Endothelial cell of umbilical vein (primary cell): ENCODE results near the gene CDC5L. TPM values are rescaled to one million over a fixed set of nuclear protein-coding genes. Genes with fewer than 3 reads are reported as not detected.

Experiments
- BruUV-seq: library from RNA; stranded (reverse); fragments of 400-500 nt; replicated peaks from 2 replicates; lab custom pipeline; 2021; lab: Mats Ljungman, UMichigan
- CTCF ChIA-PET: fragments of 300-600, 350-600 bp; sonication (Branson Sonifier 250); formaldehyde crosslinking; loops from one replicate; lab custom pipeline; 2021; ENCODE audit warnings: antibody characterized with exemption, inconsistent platforms; lab: Charles Lee
- POLR2A ChIA-PET: fragments of 300-600, 350-600 bp; sonication (Branson Sonifier 250); formaldehyde crosslinking; loops from one replicate; lab custom pipeline; 2021; ENCODE audit warnings: antibody characterized with exemption, inconsistent platforms; lab: Charles Lee
- DNase-seq: peaks from one replicate; pipeline ENCODE4 v3.0.0-alpha.2; 2011; ENCODE audit warnings: low read depth, low spot score
- FAIRE-seq: peaks from 2 replicates; lab custom pipeline; 2011; peaks lifted over from hg19 to GRCh38; lab: Jason Lieb, UNC
- H2AFZ ChIP-seq: 2 replicates; pipeline ENCODE4 v1.6.0; 2012; ENCODE audit warnings: low read depth, low read length, control low read depth, inconsistent platforms
- H3K27ac ChIP-seq: 2 replicates; pipeline ENCODE4 v1.5.1; 2011; ENCODE audit warnings: low read depth, mild to moderate bottlenecking, control low read depth, low read length, moderate library complexity; ENCODE audit not compliant: insufficient read depth
- H3K27me3 ChIP-seq, 2 experiments: 2 replicates each; pipeline versions ENCODE4 v1.6.0 to v1.6.1; 2011; ENCODE audit warnings: low read length in 2 of 2, mixed read lengths in 1 of 2; ENCODE audit not compliant: control insufficient read depth in 2 of 2, insufficient read depth in 2 of 2
- H3K36me3 ChIP-seq, 2 experiments: 2 replicates in 1 of 2; 3 replicates in 1 of 2; pipeline ENCODE4 v1.5.1; 2011; ENCODE audit warnings: low read length in 2 of 2, mild to moderate bottlenecking in 1 of 2, moderate library complexity in 1 of 2; ENCODE audit not compliant: control insufficient read depth in 2 of 2, insufficient read depth in 2 of 2; ENCODE audit errors: extremely low read depth in 1 of 2
- H3K4me1 ChIP-seq: 3 replicates; pipeline ENCODE4 v1.5.1; 2011; ENCODE audit warnings: mild to moderate bottlenecking, low read length; ENCODE audit not compliant: control insufficient read depth, insufficient read depth; ENCODE audit errors: extremely low read depth
- H3K4me2 ChIP-seq: 2 replicates; pipeline ENCODE4 v1.6.1; 2011; ENCODE audit warnings: low read length, control low read depth, mixed read lengths; ENCODE audit not compliant: insufficient read depth
- H3K4me3 ChIP-seq, 3 experiments: fragments of 200-600 bp in 1 of 3; sonication (generic), shearing (Covaris generic) in 1 of 3; replicated peaks in 1 of 3; 2 replicates each; pipeline ENCODE4 v1.5.1; 2011 to 2016; ENCODE audit warnings: control low read depth in 3 of 3, low read length in 3 of 3, mild to moderate bottlenecking in 2 of 3, inconsistent platforms in 1 of 3, low read depth in 1 of 3, moderate library complexity in 1 of 3; ENCODE audit not compliant: insufficient read depth in 1 of 3
- H3K79me2 ChIP-seq: 2 replicates; pipeline ENCODE4 v1.6.0; 2012; ENCODE audit warnings: low read length, inconsistent platforms; ENCODE audit not compliant: control insufficient read depth, insufficient read depth
- H3K9ac ChIP-seq: replicated peaks from 2 replicates; pipeline ENCODE3; 2011; ENCODE audit warnings: low read length, control low read depth; ENCODE audit not compliant: insufficient read depth; ENCODE audit errors: extremely low read depth
- H3K9me1 ChIP-seq: replicated peaks from 3 replicates; pipeline ENCODE4 v1.6.0; 2011; ENCODE audit warnings: mild to moderate bottlenecking, low read length; ENCODE audit not compliant: control insufficient read depth, insufficient read depth; ENCODE audit errors: extremely low read depth
- H3K9me3 ChIP-seq: replicated peaks from 2 replicates; pipeline ENCODE4 v1.5.1; 2012; ENCODE audit warnings: low read length, inconsistent platforms; ENCODE audit not compliant: control insufficient read depth, insufficient read depth
- H4K20me1 ChIP-seq: replicated peaks from 2 replicates; pipeline ENCODE3; 2011; ENCODE audit warnings: mild to moderate bottlenecking, low read length; ENCODE audit not compliant: control insufficient read depth, insufficient read depth; ENCODE audit errors: extremely low read depth
- EZH2 ChIP-seq: IDR thresholded peaks from 2 replicates; pipeline ENCODE4 v1.6.1; 2012; ENCODE audit warnings: borderline replicate concordance, low read depth, mild to moderate bottlenecking, moderate library complexity, low read length, inconsistent platforms; ENCODE audit not compliant: severe bottlenecking
- FOS ChIP-seq: IDR thresholded peaks from 2 replicates; pipeline ENCODE4 v1.6.1; 2011; ENCODE audit warnings: mild to moderate bottlenecking, low read length, moderate library complexity, borderline replicate concordance; ENCODE audit not compliant: insufficient read depth
- GATA2 ChIP-seq: IDR thresholded peaks from 2 replicates; pipeline ENCODE4 v1.7.0; 2011; ENCODE audit warnings: low read depth, mild to moderate bottlenecking, moderate library complexity, mixed read lengths, low read length; ENCODE audit not compliant: insufficient read length, insufficient read depth
- JUN ChIP-seq: IDR thresholded peaks from 2 replicates; pipeline ENCODE4 v1.6.1; 2011; ENCODE audit warnings: borderline replicate concordance, low read depth; ENCODE audit not compliant: insufficient read length, insufficient read depth
- MYC ChIP-seq: IDR thresholded peaks from one replicate; pipeline ENCODE4 v1.6.1; 2011; ENCODE audit warnings: mild to moderate bottlenecking, low read depth, low read length
- POLR2A ChIP-seq: IDR thresholded peaks from 2 replicates; pipeline ENCODE4 v1.6.1; 2012; ENCODE audit warnings: low read depth, mild to moderate bottlenecking, control low read depth, low read length
- POLR2AphosphoS5 ChIP-seq: IDR thresholded peaks from 2 replicates; pipeline ENCODE4 v1.6.1; 2012; ENCODE audit warnings: low read depth, mild to moderate bottlenecking, control low read depth, low read length, moderate library complexity; ENCODE audit not compliant: insufficient read depth
- dilution Hi-C: fragments of 300-500 bp; cut with MboI; formaldehyde crosslinking; loops from one replicate; pipeline ENCODE4 v1.15.0; 2019; ENCODE audit warnings: low sequenced_read_pairs; ENCODE audit not compliant: extremely low pct_ligation_motif_present
- intact Hi-C: fragments of 100-400 bp; cut with micrococcal nuclease; formaldehyde crosslinking; loops from one replicate; pipeline ENCODE4 v1.10.0; 2022
- polyA plus RNA-seq, 4 experiments: library from polyadenylated mRNA; depleted of rRNA in 3 of 4; stranded (reverse) in 3 of 4; unstranded in 1 of 4; fragments of >200 nt; gene quantifications; 2 replicates each; pipeline versions ENCODE4 v1.2.1 to v1.2.3, GENCODE V29; 2011 to 2012; ENCODE audit warnings: missing spikeins in 1 of 4
- total RNA-seq: library from RNA; stranded (reverse); gene quantifications from 2 replicates; pipeline ENCODE4 v1.2.3, GENCODE V29; 2021
- TF ChIP-seq, protein P1 (sequence below): IDR thresholded peaks from 2 replicates; pipeline ENCODE4 v1.6.1; 2011; ENCODE audit not compliant: insufficient read depth, insufficient read length

CDC5L gene
- total and polyA plus RNA-seq, 2 donors (not counting 3 experiments of a cell fraction or from before 2014, with no cell fraction given): 6.9 to 24.6 TPM

DNA sequence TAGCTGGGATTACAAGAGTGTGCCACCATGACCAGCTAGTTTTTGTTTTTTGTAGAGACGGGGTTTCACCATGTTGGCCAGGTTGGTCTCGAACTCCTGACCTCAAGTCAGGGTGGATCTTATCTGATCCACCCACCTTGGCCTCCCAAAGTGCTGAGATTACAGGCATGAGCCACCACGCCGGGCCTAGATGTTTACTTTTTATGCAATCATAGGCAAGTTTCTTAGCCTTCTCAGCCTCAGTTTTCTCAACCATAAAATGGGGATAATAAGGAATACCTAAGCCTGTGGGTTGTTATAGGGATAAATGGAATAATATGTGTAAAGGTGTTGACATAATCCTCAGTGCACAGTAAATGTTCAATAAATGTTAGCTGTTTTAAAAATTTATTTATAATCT is 35.2 kb upstream of the CDC5L start:
- BruUV-seq: no TSS peak
- Histone ChIP-seq H3K27ac (no peak overlapping the region), H3K27me3 (peaks cover 5 to 8% of the 10 kb centered on the region in 2 experiments), H3K36me3 (no peaks in the 10 kb centered on the region), H3K4me2 (no peak overlapping the region), H3K9me3 (no peaks in the 10 kb centered on the region), H3K9ac (no peak overlapping the region), H3K4me1 (no peaks in the 10 kb centered on the region), H2AFZ (no peak overlapping the region), H3K4me3 (no peak overlapping the region), H3K79me2 (no peaks in the 10 kb centered on the region), H3K9me1 (no peaks in the 10 kb centered on the region), H4K20me1 (no peaks in the 10 kb centered on the region)
- no peak for DNase-seq
- intact Hi-C loops (no loop called here), dilution Hi-C loops (no loop called here)
- TF ChIP-seq MYC: no peak
- no peak for TF ChIP-seq FOS
- TF ChIP-seq, protein P1, sequence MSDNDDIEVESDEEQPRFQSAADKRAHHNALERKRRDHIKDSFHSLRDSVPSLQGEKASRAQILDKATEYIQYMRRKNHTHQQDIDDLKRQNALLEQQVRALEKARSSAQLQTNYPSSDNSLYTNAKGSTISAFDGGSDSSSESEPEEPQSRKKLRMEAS: no peak
- TF ChIP-seq GATA2: no peak
- TF ChIP-seq EZH2: no peak
- ChIA-PET CTCF (interaction anchor here (1.5 kb wide), 1 partner anchor 15 kb away, joined by 5 read pairs; no protein-coding TSS in a partner anchor), POLR2A (no interaction called here)
- no peak for FAIRE-seq

- H3K9me3 ChIP-seq: no peaks in the 10 kb centered on the region
- H3K27ac ChIP-seq: no peak overlapping the region
- H3K4me2 ChIP-seq: no peak overlapping the region
- FAIRE-seq (no peak), DNase-seq (no peak)
- no peak overlapping the region for H3K9ac ChIP-seq
- no peaks in the 10 kb centered on the region for H3K36me3 ChIP-seq
- no peaks in the 10 kb centered on the region for H4K20me1 ChIP-seq
- POLR2A ChIA-PET: no interaction called here
- no TSS peak for BruUV-seq
- no peaks in the 10 kb centered on the region for H3K79me2 ChIP-seq
- no peak for TF ChIP-seq POLR2AphosphoS5
- TF ChIP-seq EZH2: no peak
- no peak for TF ChIP-seq GATA2
- TF ChIP-seq FOS: no peak
- no peak for TF ChIP-seq MYC
- TF ChIP-seq POLR2A: no peak
- no peak for TF ChIP-seq JUN
- TF ChIP-seq, protein P1: no peak
- H3K27me3 ChIP-seq: peaks cover 5 to 8% of the 10 kb centered on the region in 2 experiments
- intact Hi-C loops (no loop called here), dilution Hi-C loops (no loop called here)
- H3K4me1 ChIP-seq: no peaks in the 10 kb centered on the region
- H2AFZ ChIP-seq: no peak overlapping the region
- CTCF ChIA-PET: interaction anchor here (1.5 kb wide), 1 partner anchor 16 kb away, joined by 5 read pairs; no protein-coding TSS in a partner anchor
- no peaks in the 10 kb centered on the region for H3K9me1 ChIP-seq
- H3K4me3 ChIP-seq: no peak overlapping the region
Measured at GRCh38 chr6:44353336-44353735, 34.2 kb upstream of the CDC5L start.
